Mucosa of stomach (tissue), 1 donor: ENCODE results near the gene MYT1.

Experiments
- H3K27me3 ChIP-seq: one replicate; pipeline ENCODE4 v1.7.0; 2013; ENCODE audit warnings: mild to moderate bottlenecking, low read length; ENCODE audit not compliant: control insufficient read depth, insufficient read depth
- H3K36me3 ChIP-seq: one replicate; pipeline ENCODE4 v1.7.0; 2013; ENCODE audit warnings: low read length; ENCODE audit not compliant: control insufficient read depth, insufficient read depth
- H3K4me1 ChIP-seq: one replicate; pipeline ENCODE4 v1.7.0; 2013; ENCODE audit warnings: mild to moderate bottlenecking, low read length; ENCODE audit not compliant: control insufficient read depth, insufficient read depth
- H3K4me3 ChIP-seq: one replicate; pipeline ENCODE4 v1.7.0; 2013; ENCODE audit warnings: low read length
- H3K9ac ChIP-seq: one replicate; pipeline ENCODE4 v1.7.0; 2013; ENCODE audit warnings: mild to moderate bottlenecking, low read length, moderate library complexity
- H3K9me3 ChIP-seq: one replicate; pipeline ENCODE4 v1.7.0; 2013; ENCODE audit warnings: mild to moderate bottlenecking, low read length, moderate library complexity; ENCODE audit not compliant: control insufficient read depth
- donor health status: Pancreatic carcinoma.

MYT1 gene

DNA sequence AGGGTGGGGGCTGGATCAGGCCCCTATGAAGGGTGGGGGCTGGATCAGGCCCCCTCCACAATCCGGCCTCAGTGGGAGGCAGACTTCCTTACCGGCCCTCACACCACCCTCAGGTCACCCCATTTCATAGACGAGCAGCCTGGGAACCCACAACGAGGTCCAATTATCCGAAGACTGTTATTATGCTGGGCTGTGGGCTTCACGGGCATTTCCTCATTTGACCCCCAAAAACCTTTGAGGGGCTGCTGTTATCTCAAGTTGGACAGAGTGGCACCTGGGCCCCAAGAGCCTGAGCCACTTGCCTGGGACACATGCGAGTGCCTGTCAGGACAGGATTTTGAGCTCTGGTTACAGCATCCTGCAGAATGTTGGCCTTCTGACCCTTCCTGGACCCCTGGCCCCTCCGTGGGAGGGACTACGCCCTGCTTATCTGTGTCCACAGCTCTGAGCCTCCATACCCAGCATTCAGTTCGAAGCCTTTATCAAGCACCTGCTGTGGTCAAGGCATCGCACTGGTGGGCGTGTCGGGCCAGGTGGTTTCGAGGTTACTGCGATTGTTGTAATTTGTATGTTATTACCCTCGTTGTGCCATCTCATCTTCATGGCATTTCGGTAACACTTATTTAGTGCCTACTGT lies 56.8 kb downstream of the MYT1 start:
- no peaks in the 10 kb centered on the region for H3K4me1 ChIP-seq
- no peaks in the 10 kb centered on the region for H3K9me3 ChIP-seq
- H3K36me3 ChIP-seq = no peaks in the 10 kb centered on the region
- H3K9ac ChIP-seq = no peak overlapping the region
- H3K4me3 ChIP-seq = no peak overlapping the region
- no peaks in the 10 kb centered on the region for H3K27me3 ChIP-seq

GRCh38 chr20:64222291-64222735 lies 58.1 kb downstream of the MYT1 start:
- no peaks in the 10 kb centered on the region for H3K4me1 ChIP-seq
- no peaks in the 10 kb centered on the region for H3K9me3 ChIP-seq
- no peaks in the 10 kb centered on the region for H3K36me3 ChIP-seq
- H3K27me3 ChIP-seq = no peaks in the 10 kb centered on the region
- no peak overlapping the region for H3K4me3 ChIP-seq
- no peak overlapping the region for H3K9ac ChIP-seq

DNA sequence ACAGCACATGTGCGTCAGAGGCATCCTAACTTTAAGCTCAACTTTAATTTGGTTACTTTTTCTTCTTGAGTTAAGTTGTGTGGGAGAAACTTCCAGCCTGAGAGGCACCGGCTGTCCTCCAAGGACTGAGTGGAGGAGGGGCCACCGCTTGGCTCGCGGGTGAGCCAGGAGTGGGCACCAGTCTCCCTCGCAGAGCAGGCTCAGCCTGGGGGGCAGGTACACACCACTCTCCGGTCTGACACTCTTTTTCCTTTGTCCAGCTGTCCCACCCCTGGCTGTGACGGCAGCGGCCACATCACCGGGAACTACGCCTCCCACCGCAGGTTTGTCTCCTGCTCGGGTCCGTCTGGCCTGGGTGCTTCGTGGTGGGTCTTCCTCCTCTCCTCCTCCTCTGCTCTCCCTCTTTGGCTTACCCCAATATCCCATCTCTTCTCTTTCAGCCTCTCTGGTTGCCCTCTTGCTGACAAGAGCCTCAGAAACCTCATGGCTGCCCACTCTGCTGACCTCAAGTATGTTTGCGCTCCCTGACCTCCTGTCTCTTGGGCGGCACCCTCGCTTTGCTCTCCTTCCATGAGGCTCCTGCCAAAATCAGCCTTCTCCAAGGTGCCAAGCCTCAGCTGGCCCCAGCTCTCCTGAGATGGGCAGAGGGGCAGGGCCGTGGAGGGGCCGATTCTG lies 58.7 kb downstream of the MYT1 start:
- no peak overlapping the region for H3K9ac ChIP-seq
- H3K4me1 ChIP-seq = no peaks in the 10 kb centered on the region
- no peaks in the 10 kb centered on the region for H3K27me3 ChIP-seq
- no peaks in the 10 kb centered on the region for H3K9me3 ChIP-seq
- H3K4me3 ChIP-seq = no peak overlapping the region
- no peaks in the 10 kb centered on the region for H3K36me3 ChIP-seq

DNA sequence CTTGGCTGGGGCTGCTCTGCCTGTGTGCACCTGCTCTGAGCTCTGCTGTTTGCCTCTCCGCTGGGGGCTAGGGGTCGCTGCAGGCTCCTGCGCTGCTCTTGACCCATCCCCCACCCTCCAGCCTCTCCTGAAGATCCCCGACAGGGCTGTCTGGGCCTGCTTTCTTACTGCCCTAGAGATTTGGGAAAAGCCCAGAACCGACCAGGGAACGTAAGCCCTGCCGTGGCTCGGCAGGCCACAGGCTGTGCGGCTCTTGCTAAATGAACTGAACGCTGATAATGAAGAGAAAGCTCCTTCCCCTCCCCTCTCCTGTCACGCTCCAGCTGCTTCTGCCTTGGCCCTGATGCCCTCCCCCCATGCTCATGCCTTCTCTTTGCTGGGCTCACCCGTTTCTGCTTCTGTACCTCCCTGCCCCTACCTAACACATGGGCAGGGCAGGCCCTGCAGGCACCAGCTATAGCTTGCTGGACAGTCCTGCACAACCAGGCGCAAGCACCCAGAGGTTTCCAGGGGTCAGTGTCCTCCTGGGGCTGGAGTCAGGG lies 59.3 kb downstream of the MYT1 start:
- no peaks in the 10 kb centered on the region for H3K4me1 ChIP-seq
- no peaks in the 10 kb centered on the region for H3K27me3 ChIP-seq

GRCh38 chr20:64224351-64225170 lies 60.3 kb downstream of the MYT1 start:
- Histone ChIP-seq H3K9me3 (no peaks in the 10 kb centered on the region), H3K4me3 (no peak overlapping the region)

More for the DNA sequence above, 59.3 kb downstream of the MYT1 start:
- Histone ChIP-seq H3K36me3 (no peaks in the 10 kb centered on the region), H3K9me3 (no peaks in the 10 kb centered on the region), H3K9ac (no peak overlapping the region), H3K4me3 (no peak overlapping the region)

DNA sequence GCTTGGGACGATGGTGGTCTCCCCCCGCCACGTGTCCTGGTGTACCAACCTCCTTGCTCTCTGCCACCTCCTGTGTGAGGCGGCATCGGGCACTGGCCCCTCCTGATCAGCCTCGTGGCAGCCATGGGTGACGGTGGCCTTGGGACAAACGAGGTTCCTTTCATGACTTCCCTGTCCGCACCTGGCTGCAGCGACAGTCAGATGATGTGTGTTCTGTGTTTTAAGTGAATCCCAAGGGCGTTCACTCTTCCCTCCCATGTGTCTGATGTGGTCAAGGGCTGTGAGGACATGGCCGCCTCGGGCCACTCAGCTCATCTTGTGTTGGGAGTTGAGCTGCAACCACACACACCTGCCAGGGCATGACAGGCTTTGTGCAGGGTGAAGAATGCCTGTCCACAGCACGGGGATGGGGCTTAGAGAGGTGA lies 60.9 kb downstream of the MYT1 start:
- Histone ChIP-seq H3K4me3 (no peak overlapping the region), H3K27me3 (no peaks in the 10 kb centered on the region), H3K36me3 (no peaks in the 10 kb centered on the region), H3K9ac (no peak overlapping the region), H3K4me1 (no peaks in the 10 kb centered on the region), H3K9me3 (no peaks in the 10 kb centered on the region)

More at GRCh38 chr20:64224351-64225170, 60.3 kb downstream of the MYT1 start:
- Histone ChIP-seq H3K36me3 (no peaks in the 10 kb centered on the region), H3K4me1 (no peaks in the 10 kb centered on the region), H3K27me3 (no peaks in the 10 kb centered on the region), H3K9ac (no peak overlapping the region)

DNA sequence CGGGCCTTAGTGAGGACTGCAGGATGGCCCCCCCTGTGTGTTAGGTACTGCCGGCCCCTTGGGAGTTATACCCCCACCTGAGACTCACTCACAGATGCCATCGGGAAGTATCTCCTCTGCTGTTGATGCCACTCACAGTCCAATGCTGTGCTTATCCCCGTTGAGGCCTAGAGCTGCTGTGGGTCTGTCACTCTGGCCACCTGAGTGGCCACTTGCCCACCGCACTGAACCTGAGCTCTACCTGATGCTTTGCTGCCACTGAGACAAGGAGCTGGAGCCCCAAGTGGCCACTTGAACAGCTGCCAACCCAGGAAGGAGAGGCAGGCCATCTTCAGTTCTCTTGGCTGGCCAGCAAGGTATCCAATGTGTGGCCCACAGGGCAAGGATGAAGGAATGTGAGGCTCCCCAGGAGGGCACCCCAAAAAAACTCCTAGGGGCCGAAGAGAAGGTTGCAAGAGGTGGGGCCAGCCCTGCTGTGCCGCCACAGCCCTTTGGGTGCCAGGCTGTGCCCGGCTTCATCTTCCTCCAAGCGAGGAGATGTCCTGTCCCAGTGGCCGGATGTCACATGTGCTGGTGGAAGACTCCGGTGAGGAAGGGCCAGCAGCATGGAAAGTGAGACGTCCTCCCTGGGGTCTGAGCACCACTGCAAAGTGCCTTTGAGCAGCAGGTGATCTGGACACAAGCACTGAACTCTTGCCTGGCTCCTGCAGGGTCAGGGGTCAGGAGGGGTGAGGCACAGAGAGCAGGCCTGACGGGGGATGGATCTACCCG lies 61.8 kb downstream of the MYT1 start:
- no peak overlapping the region for H3K9ac ChIP-seq
- no peaks in the 10 kb centered on the region for H3K36me3 ChIP-seq
- H3K4me3 ChIP-seq = no peak overlapping the region
- H3K9me3 ChIP-seq = no peaks in the 10 kb centered on the region
- no peaks in the 10 kb centered on the region for H3K4me1 ChIP-seq
- no peaks in the 10 kb centered on the region for H3K27me3 ChIP-seq

GRCh38 chr20:64226686-64227580 lies 62.7 kb downstream of the MYT1 start:
- Histone ChIP-seq H3K9me3 (no peaks in the 10 kb centered on the region), H3K4me1 (no peaks in the 10 kb centered on the region), H3K36me3 (no peaks in the 10 kb centered on the region), H3K4me3 (no peak overlapping the region), H3K9ac (no peak overlapping the region), H3K27me3 (no peaks in the 10 kb centered on the region)

GRCh38 chr20:64228086-64228653 lies 63.9 kb downstream of the MYT1 start:
- Histone ChIP-seq H3K36me3 (no peaks in the 10 kb centered on the region), H3K4me3 (no peak overlapping the region), H3K4me1 (no peaks in the 10 kb centered on the region), H3K9ac (no peak overlapping the region), H3K9me3 (no peaks in the 10 kb centered on the region), H3K27me3 (no peaks in the 10 kb centered on the region)

GRCh38 chr20:64228751-64229506 lies 64.7 kb downstream of the MYT1 start:
- no peaks in the 10 kb centered on the region for H3K27me3 ChIP-seq

More at GRCh38 chr20:64228751-64229506, 64.7 kb downstream of the MYT1 start:
- H3K36me3 ChIP-seq = no peaks in the 10 kb centered on the region
- H3K9ac ChIP-seq = no peak overlapping the region
- H3K9me3 ChIP-seq = no peaks in the 10 kb centered on the region
- no peaks in the 10 kb centered on the region for H3K4me1 ChIP-seq
- H3K4me3 ChIP-seq = no peak overlapping the region
